Measurements from ENCODE around the gene FREM3.
"Not testable (repeated sequence)": the region's sequence is repeated elsewhere in the genome, so short reads cannot be mapped to it uniquely, and the experiment has no call there.

Gene FREM3

DNA sequence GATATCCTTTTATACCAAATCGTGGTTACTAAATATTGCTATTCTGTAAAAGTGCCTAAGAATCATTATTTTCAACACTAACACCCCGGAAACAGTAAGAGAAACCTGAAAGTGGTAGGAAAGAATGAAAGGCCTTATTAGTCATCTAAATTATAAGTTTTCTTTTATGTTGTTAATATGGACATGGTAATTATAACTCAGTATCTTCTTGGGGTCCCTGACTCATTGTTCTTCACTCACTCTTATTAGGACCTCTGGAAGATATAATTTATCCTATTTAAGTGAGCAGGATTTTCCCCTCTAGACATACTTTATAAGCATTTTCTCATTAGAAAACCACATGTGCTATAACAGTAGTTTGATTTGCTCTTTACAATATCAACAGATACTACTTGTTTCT is 136.0 kb downstream of the FREM3 start:
- DNase-seq: no peak

- DNase-seq: peak; percentile 32 to 42
Observed at GRCh38 chr4:143559757-143560147, 140.7 kb downstream of the FREM3 start.

DNA sequence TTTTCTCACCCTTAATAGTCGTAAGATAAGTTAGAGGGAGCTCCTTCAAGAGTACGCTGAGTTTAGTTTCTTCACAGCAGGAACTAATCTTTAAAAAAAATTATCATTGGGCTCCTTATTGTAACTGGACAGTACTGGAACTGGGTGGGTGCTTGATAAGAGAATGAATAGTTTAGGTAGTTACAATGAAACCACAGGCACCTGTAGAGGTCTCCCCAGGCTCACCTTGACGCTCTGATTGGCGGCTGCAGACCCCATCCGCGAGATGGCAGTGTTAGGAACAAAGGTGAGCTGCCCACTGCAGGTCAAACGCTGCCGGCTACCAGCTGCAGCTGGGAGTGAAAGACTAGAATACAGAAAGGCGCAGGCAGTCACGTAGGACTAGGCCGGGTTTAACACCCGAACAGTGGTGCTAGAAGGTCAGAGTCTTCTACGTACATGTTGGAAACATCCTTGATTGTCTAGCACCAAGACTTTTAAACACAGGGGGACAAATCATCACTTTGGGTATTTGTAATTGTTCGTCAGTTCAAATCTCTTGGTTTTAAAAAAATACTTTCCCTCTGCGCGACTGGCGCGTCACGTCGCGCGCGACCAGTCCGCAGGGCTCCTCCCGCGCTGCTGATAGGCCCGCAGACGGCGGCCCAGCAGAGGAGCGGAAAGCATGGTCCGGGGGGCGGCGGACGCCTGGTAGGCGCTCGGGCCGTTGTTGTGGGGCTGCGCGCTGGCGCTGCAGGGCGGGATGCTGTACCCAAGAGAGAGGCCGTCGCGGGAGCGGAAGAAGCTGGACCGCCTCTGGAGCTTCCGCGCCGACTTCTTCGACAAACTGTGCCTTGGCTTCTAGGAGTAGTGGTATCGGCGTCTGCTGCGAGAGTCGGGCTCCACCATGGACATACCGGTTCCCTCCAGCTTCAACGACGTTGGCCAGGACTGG is 141.4 kb downstream of the FREM3 start:
- peak; percentile 74 to 76 for DNase-seq

DNA sequence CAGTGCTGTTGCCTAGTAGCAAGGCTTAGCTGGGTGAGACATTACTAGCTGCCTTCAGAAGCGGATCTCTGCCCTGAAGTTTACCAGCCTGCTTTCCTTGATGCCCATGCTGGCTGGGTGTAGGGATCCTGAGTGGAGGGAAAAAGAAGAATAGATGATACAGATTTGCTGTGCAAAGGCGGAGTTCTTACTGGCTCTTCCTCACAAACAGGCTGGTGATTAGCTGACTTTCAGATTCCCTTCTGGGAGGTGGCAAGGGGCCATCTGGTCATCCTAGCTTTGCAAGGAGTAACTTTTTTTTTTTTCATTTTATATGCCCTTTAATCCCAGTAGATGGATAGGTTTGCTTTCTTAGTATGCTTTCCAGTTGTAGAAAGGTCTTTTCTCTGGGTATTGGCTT is 142.2 kb downstream of the FREM3 start:
- no peak for DNase-seq

GRCh38 chr4:143555676-143556075 is 144.8 kb downstream of the FREM3 start:
- DNase-seq: no peak

DNA sequence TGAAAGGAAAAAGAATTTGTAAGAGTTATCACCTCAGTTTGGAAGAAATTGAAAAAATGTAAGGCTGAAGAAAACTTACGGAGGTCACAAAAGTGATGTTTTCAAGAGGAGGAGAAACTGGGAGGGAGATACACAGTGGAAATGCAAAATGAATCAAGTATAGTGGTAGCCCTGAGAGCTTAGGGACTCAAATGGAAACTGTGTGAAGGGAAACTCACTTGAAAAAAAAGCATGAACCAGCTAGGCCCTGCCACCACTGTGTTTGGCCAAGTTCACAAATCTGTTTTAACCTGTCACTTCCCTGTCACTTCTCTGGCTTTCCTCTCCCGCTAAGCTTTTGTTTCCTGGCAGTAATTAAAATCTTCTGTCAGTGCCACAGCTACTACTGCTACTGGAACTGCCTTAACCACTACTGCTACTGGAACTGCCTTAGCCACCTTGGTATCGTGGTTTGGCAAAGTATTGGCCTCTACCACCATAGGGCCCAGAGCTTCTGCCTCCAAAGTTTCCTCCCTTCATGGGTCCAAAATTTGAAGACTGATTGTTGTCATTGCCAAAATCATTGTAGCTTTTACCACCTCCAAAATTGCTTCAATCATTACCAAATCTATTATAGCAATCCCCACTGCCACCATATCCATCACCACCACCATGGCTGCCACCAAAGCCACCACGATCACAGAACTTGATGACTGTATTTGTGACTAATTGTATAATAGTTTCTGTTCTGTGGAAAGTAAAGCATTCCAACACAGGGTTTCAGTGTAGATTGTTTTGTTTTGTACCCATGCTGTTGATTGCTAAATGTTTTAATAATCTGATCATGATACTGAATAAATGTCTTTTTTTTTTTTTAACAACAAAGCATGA is 145.5 kb downstream of the FREM3 start:
- DNase-seq: peak; percentile 37 to 44

GRCh38 chr4:143549928-143550327 is 150.5 kb downstream of the FREM3 start:
- no peak for DNase-seq

DNA sequence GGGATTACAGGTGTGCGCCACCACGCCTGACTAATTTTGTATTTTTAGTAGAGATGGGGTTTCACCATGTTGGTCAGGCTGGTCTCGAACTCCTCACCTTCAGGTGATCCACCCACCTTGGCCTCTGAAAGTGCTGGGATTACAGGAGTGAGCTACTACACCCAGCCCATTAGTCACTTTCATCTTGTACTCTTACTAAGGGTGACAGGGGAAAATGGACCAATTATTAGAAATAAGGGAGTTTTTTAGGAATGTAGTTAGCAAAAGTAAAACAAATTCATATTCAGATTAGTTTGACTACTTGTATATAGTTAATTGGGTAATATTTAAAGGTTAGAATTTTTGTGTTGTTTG is 160.8 kb downstream of the FREM3 start:
- DNase-seq: peak; percentile 34 to 40

DNA sequence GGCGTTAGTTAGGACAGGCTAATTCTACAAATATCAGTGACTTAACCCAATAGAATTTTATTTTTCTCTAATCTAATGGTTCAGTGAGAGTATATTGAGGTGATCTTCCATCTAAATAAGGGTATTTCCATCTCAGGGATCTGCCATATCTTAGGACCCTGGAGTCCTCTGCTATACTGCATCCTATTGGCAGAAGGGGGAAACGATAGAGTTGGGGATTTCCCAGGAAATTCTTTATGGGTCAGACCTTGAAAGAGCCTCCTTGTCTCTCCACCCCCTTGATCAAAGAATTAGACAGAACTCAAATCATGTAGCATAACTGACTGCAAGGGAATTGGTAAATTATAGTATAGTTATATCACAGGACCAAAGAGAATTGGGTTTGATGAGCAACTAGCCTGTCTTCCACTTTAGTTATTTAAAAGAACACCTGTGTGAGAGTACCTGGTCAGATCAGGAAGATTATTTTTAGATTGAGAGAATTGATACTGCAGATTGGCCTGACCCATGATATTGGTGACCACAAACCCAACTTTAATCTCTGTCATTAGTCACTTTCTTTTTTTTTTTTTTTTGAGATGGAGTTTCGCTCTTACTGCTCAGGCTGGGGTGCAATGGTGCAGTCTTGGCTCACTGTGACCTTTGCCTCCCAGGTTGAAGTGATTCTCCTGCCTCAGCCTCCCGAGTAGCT is 161.4 kb downstream of the FREM3 start:
- no peak for DNase-seq

- DNase-seq: no peak
Observed at GRCh38 chr4:143531788-143532491, 168.5 kb downstream of the FREM3 start.

DNA sequence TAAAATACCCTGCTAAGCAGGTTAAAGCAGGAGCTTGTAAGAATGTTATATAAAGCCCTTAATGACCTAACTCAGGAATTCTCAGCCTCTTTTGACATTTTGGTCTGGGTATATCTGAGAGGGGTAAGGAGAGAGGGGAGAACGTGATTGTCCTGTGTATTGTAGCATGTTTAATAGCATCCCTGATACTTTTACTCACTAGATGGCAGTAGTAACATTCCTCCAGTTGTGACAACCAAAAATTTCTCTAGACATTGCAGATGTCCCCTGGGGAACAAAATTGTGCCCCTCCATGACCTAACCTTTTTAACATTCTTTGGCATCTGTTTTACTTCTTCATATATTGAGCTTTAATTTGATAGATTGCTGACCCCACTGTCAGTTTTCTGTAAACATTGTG is 169.1 kb downstream of the FREM3 start:
- no peak for DNase-seq

- DNase-seq: not testable (repeated sequence)
Observed at GRCh38 chr4:143528046-143528445, 172.4 kb downstream of the FREM3 start.

Measured in activated T-cell treated with anti-CD3 and anti-CD28 coated beads, Interleukin-2, amount 50 U/mL, for 48 hours (primary cell).